Measurements from ENCODE around the gene HNRNPR. TPM values are rescaled to one million over a fixed set of nuclear protein-coding genes. Genes with fewer than 3 reads are reported as not detected.
A peak's percentile ranks its signal among the peaks of the same experiment; 100 is the strongest.

The HNRNPR gene
- total and polyA plus RNA-seq, 9 of the 15 experiments (the other 6 are each of a cell fraction or from before 2014, with no cell fraction given): 80.9 to 372 (median 301) TPM

GRCh38 chr1:23387494-23387893 is 43.4 kb upstream of the HNRNPR start:
- FAIRE-seq (no peak), DNase-seq (ENCODE audit: extremely low read depth in 1 of 4, low spot score in 3 of 4) (no peak), ATAC-seq (no peak)
- H3K79me2 ChIP-seq (ENCODE audit: control insufficient read depth, insufficient read depth, low read length): no peaks in the 10 kb centered on the region
- no peak overlapping the region for H3K4me3 ChIP-seq
- H3K27me3 ChIP-seq (ENCODE audit: control insufficient read depth in 2 of 2, insufficient read depth in 2 of 2, low read length in 2 of 2): no peaks in the 10 kb centered on the region
- whole genome bisulfite sequencing (ENCODE audit: insufficient coverage, low coverage, missing lambda C conversion rate): 59% methylated on average over 8 of the region's 8 CpGs
- H3K4me1 ChIP-seq (replicated peaks in 1 of 2; ENCODE audit: control insufficient read depth in 2 of 2, insufficient read depth in 2 of 2, low read length in 2 of 2): peaks cover 15 to 41% of the 10 kb centered on the region in 2 experiments
- H2AFZ ChIP-seq (ENCODE audit: low read depth, low read length): no peak overlapping the region
- BruUV-seq (replicated peaks): no TSS peak
- POLR2A ChIA-PET: interaction anchor here (0.7 to 1.1 kb wide), 2 partner anchors 19 to 87 kb away, joined by 3 to 5 read pairs; no protein-coding TSS in a partner anchor
- in situ Hi-C loops (cut with MboI) (no loop called here), intact Hi-C loops (cut with micrococcal nuclease) (no loop called here)
- H3K9me1 ChIP-seq (ENCODE audit: control insufficient read depth, insufficient read depth, low read length): no peaks in the 10 kb centered on the region
- no peaks in the 10 kb centered on the region for H3K36me3 ChIP-seq (ENCODE audit: control insufficient read depth, insufficient read depth, low read length)
- peak overlapping the region in 1 of 2 experiments; percentile 70; a peak in 1 of 4 replicates for H3K9ac ChIP-seq (ENCODE audit: insufficient read depth in 1 of 2, low read depth in 2 of 2, low read length in 2 of 2)
- TF ChIP-seq RBFOX2 (IDR thresholded peaks at IDR 0.05; ENCODE audit: low read depth, low read length) (no peak), ZNF79 (CRISPR knock-in tag; IDR thresholded peaks at IDR 0.05; ENCODE audit: low read depth) (no peak), ZNF41 (CRISPR knock-in tag; conservative IDR thresholded peaks at IDR 0.05) (no peak)
- H3K27ac ChIP-seq (ENCODE audit: extremely low read depth, low read depth, low read length): no peak overlapping the region
- CTCF ChIA-PET (ENCODE audit: low intra/inter-chr PET ratio): no interaction called here
- H4K20me1 ChIP-seq (replicated peaks; ENCODE audit: control insufficient read depth, insufficient read depth, low read length): no peaks in the 10 kb centered on the region
- H3K9me3 ChIP-seq (replicated peaks; ENCODE audit: control insufficient read depth, insufficient read depth, low read depth, low read length): no peaks in the 10 kb centered on the region
- H3K4me2 ChIP-seq (ENCODE audit: insufficient read depth, low read length): no peak overlapping the region

- Histone ChIP-seq H3K9me1 (ENCODE audit: control insufficient read depth, insufficient read depth, low read length) (no peaks in the 10 kb centered on the region), H3K27me3 (ENCODE audit: control insufficient read depth in 2 of 2, insufficient read depth in 2 of 2, low read length in 2 of 2) (no peaks in the 10 kb centered on the region), H3K79me2 (ENCODE audit: control insufficient read depth, insufficient read depth, low read length) (no peaks in the 10 kb centered on the region), H4K20me1 (replicated peaks; ENCODE audit: control insufficient read depth, insufficient read depth, low read length) (no peaks in the 10 kb centered on the region), H3K27ac (ENCODE audit: extremely low read depth, low read depth, low read length) (peak overlapping the region; percentile 50; the same call in 2 of the 3 replicates), H3K4me3 (no peak overlapping the region), H3K4me2 (ENCODE audit: insufficient read depth, low read length) (peak overlapping the region; percentile 35), H3K9me3 (replicated peaks; ENCODE audit: control insufficient read depth, insufficient read depth, low read depth, low read length) (no peaks in the 10 kb centered on the region), H3K36me3 (ENCODE audit: control insufficient read depth, insufficient read depth, low read length) (no peaks in the 10 kb centered on the region), H3K9ac (ENCODE audit: insufficient read depth in 1 of 2, low read depth in 2 of 2, low read length in 2 of 2) (peak overlapping the region; percentile 11 to 56; a peak in 1 of 4 replicates), H3K4me1 (replicated peaks in 1 of 2; ENCODE audit: control insufficient read depth in 2 of 2, insufficient read depth in 2 of 2, low read length in 2 of 2) (peaks cover 19 to 47% of the 10 kb centered on the region in 2 experiments), H2AFZ (ENCODE audit: low read depth, low read length) (peak overlapping the region; percentile 67)
- no peak for DNase-seq (ENCODE audit: extremely low read depth in 1 of 4, low spot score in 3 of 4)
- BruUV-seq (replicated peaks): no TSS peak
- intact Hi-C loops (cut with micrococcal nuclease) (no loop called here), in situ Hi-C loops (cut with MboI) (no loop called here)
- FAIRE-seq: no peak
- ATAC-seq: no peak
- WGBS (ENCODE audit: insufficient coverage, low coverage, missing lambda C conversion rate): 65% methylated on average over 14 of the region's 14 CpGs
- CTCF ChIA-PET (ENCODE audit: low intra/inter-chr PET ratio): no interaction called here
- POLR2A ChIA-PET: interaction anchor here (0.8 to 2.3 kb wide), 7 partner anchors 12 to 45 kb away, joined by 3 to 8 read pairs (median 3); partner anchors contain the start of gene ZNF436
- TF ChIP-seq ZMIZ1 (IDR thresholded peaks at IDR 0.05; ENCODE audit: low read depth in 2 of 2, low read length in 2 of 2): no peak
- TF ChIP-seq NELFE (IDR thresholded peaks at IDR 0.05; ENCODE audit: insufficient read depth, insufficient read length): no peak
- TF ChIP-seq ZNF592 (IDR thresholded peaks at IDR 0.05): no peak
- TF ChIP-seq SMC3 (conservative IDR thresholded peaks at IDR 0.05; ENCODE audit: insufficient read depth, low read depth, low read length): no peak
Measured at GRCh38 chr1:23385119-23385621, 41.1 kb upstream of the HNRNPR start.

Data from K562 (cell line).